Ramos (cell line): Measurements from ENCODE around the gene ZC3H18.
"Not testable (repeated sequence)": the region's sequence is repeated elsewhere in the genome, so short reads cannot be mapped to it uniquely, and the experiment has no call there.

ENCODE experiments used
- in situ Hi-C: fragments of 300-500 bp; cut with MboI; formaldehyde crosslinking; loops from one replicate; pipeline ENCODE4 v1.14.3; 2022; ENCODE audit warnings: low sequenced_read_pairs; ENCODE audit not compliant: unreplicated experiment

The ZC3H18 gene

GRCh38 chr16:88665148-88665547, 94.9 kb downstream of the ZC3H18 start:
- in situ Hi-C loops = no loop called here

- in situ Hi-C loops = no loop called here
These were observed 95.4 kb downstream of the ZC3H18 start for GRCh38 chr16:88665570-88665969.

DNA sequence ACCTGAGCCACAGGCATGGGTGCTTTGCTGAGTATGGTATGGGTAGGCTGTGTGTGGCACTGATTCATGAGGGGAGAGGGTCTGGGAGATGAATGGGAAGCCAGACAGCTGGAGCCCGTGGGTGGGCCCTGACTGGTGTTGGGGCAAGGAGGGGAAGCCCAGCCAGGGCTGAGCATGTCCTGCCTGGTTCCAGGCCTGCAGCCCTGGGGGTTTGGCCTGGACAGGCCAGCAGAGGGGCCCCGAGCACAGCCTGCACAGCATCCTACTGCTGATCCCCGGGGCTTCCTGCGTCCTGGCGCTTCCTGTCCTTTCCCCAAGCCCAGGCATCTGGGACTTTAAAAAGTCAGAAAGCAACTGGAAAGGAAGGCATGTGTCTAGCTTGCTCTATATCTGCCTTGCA, 97.3 kb downstream of the ZC3H18 start:
- in situ Hi-C loops = no loop called here

DNA sequence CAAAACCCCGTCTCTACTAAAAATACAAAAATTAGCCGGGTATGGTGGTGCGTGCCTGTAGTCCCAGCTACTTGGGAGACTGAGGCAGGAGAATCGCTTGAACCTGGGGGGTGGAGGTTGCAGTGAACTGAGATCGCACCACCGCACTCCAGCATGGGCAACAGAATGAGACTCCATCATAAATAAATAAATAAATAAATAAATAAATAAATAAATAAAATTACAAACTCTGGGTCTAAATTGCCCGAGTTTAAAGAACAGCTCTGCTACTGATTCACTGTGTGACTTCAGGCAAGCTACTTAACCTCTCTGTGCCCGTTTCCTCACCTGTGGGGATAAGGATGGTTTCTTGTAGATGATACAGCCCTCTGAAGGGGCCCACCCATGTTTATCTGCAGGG, 99.3 kb downstream of the ZC3H18 start:
- in situ Hi-C loops = not testable (repeated sequence)

DNA sequence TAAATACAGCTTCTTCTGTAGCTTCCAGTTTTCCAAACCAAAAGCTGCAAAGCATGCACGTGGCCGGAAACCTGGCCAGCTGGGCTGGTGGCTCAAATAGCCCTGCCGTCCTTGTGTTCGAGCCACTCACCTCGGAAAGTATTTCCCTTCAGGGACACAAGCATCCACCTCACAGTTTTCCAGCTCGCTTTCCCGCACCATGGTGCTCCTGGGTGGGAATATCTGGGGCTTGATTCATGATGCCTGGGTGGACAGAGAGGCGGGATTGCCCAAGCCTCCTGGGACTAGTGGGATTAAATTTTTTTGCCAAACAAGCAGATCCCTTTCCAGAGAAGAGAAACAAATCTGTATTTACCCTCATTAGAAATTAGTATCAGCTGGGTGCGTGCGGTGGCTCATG, 99.8 kb downstream of the ZC3H18 start:
- in situ Hi-C loops = no loop called here

DNA sequence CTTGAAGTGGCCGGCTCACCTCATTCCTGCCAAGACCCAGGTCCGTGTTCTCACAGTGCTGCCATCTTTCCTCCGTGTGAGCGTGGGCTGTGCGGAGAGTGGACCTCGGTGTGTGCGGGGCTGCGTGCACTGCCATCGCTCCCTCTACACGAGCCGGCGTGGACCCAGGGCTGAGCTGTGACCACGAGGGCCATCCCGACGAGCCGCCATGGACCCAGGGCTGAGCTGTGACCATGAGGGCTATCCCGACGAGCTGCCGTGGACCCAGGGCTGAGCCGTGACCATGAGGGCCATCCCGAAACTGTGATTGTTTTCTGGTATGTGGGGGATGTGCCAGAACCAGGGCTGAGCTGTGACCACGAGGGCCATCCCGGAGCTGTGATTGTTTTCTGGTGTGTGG, 101.6 kb downstream of the ZC3H18 start:
- in situ Hi-C loops = no loop called here

DNA sequence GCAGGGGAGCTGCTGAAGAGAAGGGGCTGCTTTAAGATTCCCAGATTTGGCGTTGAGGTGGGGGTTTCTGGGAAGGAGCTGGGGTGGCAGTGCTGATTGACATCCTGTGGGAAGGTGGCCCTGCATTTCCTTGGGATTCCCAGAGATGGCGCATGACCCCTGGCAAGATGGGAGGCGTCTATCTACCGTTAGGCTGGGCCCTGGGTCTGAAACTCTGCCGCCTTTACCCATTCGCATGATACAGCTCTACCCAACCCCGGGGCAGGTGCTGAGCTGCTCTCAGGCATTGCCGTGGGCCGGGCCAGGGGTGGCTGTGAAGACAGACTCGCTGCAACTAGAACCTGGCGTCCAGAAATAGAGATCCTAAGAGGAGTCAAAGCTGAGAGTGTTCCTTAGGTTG, 102.6 kb downstream of the ZC3H18 start:
- in situ Hi-C loops = no loop called here

DNA sequence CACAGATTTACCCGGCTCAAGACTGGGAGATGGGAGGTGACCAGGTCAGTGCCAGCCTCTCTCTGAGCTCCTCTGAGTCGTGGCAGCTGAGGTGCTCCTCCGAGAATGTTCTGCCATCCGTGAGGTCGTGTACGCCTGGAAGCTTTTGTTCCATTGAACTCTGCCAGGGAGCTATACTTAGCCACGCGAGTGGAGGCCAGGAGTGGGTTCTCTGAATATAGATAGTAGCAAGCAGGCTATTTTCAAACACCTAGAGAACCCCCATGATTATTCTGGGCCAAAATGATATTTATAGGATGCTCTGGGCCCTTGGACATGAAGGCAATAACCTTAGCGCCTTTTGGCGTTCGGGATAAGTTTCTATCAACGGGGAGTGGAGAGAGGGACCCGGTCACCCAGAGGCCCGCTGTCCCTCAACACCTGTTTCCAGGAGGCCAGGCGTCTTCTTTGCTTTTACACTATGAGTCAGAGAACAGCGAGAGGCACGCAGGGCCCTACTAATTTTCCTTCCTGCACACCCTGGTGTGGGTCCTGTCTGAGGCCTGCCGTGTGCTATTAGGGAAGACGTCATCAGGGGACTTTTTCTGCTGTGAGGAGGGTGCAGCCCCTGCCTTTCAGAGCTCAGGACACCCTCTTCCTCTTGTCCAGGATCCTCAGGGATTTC, 103.6 kb downstream of the ZC3H18 start:
- in situ Hi-C loops = no loop called here

DNA sequence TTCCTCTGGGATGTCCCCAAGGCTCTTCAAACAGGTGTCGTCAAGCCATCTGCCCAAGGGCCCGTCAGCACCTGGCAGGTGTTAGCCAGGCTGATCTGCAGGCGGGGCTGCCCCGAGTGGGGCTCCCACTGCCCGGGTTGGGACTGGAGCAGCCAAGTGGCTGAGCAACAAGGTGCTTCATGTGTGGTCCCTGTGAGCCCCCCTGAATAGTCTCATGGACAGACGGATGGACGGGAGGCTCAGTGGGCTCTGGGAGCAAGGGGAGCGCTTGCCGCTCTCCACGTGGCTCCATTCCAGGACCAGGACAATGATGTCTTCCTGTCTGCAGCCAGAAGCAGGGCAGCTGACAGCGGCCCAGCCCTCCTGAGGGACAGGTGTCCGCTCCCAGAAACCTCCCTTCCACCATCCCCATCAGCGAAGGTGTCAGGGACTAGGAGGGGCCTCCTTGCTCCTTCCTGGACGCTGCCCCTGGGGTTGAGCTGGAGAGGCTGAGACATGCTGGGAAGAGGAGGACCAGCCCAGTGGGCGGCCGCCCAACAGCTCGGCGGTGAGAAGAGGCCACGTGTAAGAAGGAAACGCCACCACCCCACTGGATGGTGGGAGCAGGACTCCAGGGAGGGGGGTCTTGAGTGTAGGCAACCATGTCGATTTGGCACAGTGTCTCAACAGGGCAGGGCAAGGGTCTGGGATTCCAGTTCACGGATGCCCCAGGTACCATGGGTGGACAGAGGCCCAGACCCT, 106.5 kb downstream of the ZC3H18 start:
- in situ Hi-C loops = no loop called here

GRCh38 chr16:88677721-88678120, 107.5 kb downstream of the ZC3H18 start:
- in situ Hi-C loops = no loop called here

DNA sequence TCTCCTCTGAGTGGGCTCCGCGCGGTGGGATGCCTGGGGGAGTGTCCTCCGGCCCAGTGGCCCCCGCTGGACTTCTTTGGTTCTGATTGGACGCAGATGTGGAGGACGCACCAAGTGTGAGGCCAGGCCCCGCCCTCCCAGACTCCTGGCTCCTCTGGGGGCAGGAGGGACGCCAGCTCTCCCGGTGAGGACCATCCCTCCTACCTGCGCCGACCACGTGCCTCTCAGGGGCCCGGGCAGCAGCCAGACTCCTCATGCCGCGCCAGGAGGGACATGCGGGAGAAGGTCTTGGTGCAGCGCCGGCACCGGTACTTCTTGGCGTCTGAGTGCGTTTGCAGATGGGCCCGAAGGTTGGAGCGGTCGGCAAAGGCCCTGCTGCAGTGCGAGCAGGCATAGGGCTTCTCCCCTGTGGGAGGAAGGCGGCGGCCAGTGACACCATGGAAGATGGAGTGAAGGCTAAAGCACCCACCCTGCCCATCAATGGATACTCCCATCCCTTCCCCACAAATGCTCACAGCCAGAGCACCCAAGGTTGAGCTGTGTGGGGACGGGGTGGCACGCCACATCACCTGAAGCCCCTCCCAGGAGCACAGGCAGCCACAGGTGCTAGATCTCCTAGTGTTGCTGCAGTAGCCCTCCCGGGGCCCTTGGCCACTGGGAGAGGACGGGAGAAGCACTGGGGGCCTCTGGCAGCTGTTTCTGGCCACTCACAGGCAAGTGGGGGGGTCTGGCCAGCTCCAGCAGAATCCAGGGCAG, 108.2 kb downstream of the ZC3H18 start:
- in situ Hi-C loops = no loop called here

GRCh38 chr16:88680554-88681083, 110.4 kb downstream of the ZC3H18 start:
- in situ Hi-C loops = no loop called here

GRCh38 chr16:88681084-88681680, 111.0 kb downstream of the ZC3H18 start:
- in situ Hi-C loops = no loop called here
